ENCODE results near the gene HSCB. TPM values are rescaled to one million over a fixed set of nuclear protein-coding genes. Genes with fewer than 3 reads are reported as not detected.

HSCB gene
- total RNA-seq, 1 experiment from 2014 or later: 10.2 TPM

DNA sequence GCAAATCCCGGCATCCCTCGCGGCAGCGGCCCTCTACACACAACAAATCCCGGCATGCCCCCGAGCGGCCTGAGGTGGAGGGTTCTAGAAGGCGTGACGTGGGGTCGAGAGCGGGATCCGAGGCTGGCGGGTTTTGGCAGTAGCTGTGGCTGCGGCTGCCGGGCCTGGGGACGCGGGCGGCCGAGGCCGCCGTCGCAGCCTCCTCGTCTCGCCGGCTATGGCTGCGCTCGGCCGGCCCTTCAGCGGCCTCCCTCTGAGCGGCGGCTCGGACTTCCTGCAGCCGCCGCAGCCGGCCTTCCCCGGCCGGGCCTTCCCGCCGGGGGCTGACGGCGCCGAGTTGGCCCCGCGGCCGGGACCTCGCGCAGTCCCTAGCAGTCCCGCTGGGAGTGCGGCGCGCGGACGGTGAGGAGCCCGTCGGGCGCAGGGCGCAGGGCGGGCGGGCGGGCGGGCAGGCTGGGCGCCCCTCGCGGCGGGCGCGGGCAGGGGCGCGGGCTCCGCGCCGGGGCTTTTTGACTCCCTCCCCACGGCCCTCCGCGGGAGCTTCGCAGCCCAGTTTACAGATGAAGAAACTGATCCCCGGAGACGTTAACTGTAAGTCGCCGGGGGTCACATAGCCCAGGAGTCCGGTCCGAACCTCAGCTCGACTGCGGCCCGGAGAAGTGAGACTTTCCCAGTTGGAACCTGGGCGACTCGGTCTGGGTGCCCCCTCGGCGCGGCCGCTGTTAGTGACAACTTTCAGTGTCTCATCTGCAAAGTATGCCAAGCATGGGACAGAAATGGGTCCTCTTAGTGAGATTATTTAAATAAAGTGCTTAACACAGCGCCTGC is 31.0 kb downstream of the HSCB start, which contains the start of gene CCDC117:
Gene CCDC117 (plus strand): TSS at position 63 of the 828 bp plus-strand sequence. CDS start 155 bp downstream, at position 218.
- BruUV-seq (replicated peaks): no TSS peak
- Histone ChIP-seq H3K9me3 (ENCODE audit: control insufficient read depth, insufficient read depth, low read depth, low read length) (no peaks in the 10 kb centered on the region), H3K36me3 (ENCODE audit: control insufficient read depth, insufficient read depth, low read length) (peaks cover 4% of the 10 kb centered on the region; the same call in 1 of the 2 replicates), H3K4me3 (ENCODE audit: low read depth in 2 of 2, low read length in 2 of 2) (peak within 1 kb of the TSS; percentile 77 to 79), H3K27ac (ENCODE audit: low read length) (peak within 1 kb of the TSS; percentile 89), H3K27me3 (ENCODE audit: control insufficient read depth, insufficient read depth, low read length) (no peaks in the 10 kb centered on the region), H3K4me1 (ENCODE audit: control insufficient read depth, insufficient read depth, low read length) (no peaks in the 10 kb centered on the region)
- intact Hi-C loops (cut with micrococcal nuclease; ENCODE audit: unreplicated experiment) (no loop called here), in situ Hi-C loops (cut with HindIII; ENCODE audit: low pct_unique_long_range_greater_than_20kb, low sequenced_read_pairs) (no loop called here)
- ATAC-seq (peak; percentile 99), DNase-seq (ENCODE audit: low read depth, low spot score) (no peak)
- CTCF ChIA-PET: no interaction called here
- POLR2A ChIA-PET: interaction anchor here (0.5 kb wide), 1 partner anchor 153 kb away, joined by 6 read pairs; no protein-coding TSS in a partner anchor
- TF ChIP-seq POLR2AphosphoS5 (IDR thresholded peaks at IDR 0.05; ENCODE audit: low read depth, low read length) (peak; percentile 69), REST (IDR thresholded peaks at IDR 0.05; ENCODE audit: insufficient read depth in 1 of 2, low read depth in 2 of 2, low read length in 1 of 2) (no peak), SIN3A (IDR thresholded peaks at IDR 0.05; ENCODE audit: borderline replicate concordance, insufficient read depth, low read depth, low read length) (0 out of 2 replicates have a peak, but pooled peaks have one; percentile 48), TCF7L2 (IDR thresholded peaks at IDR 0.05; ENCODE audit: low read depth, low read length) (peak; percentile 12; the same call in 1 of the 2 replicates), CTCF (IDR thresholded peaks at IDR 0.05) (no peak; the same call in 1 of the 2 replicates)

- intact Hi-C loops (cut with micrococcal nuclease; ENCODE audit: unreplicated experiment): no loop called here
- H3K27ac ChIP-seq (ENCODE audit: low read length): peak overlapping the region; percentile 89
- TF ChIP-seq CTCF (IDR thresholded peaks at IDR 0.05) (no peak), POLR2AphosphoS5 (IDR thresholded peaks at IDR 0.05; ENCODE audit: low read depth, low read length) (no peak), SIN3A (IDR thresholded peaks at IDR 0.05; ENCODE audit: borderline replicate concordance, insufficient read depth, low read depth, low read length) (no peak), REST (IDR thresholded peaks at IDR 0.05; ENCODE audit: insufficient read depth in 1 of 2, low read depth in 2 of 2, low read length in 1 of 2) (no peak), TCF7L2 (IDR thresholded peaks at IDR 0.05; ENCODE audit: low read depth, low read length) (no peak)
- in situ Hi-C loops (cut with HindIII; ENCODE audit: low pct_unique_long_range_greater_than_20kb, low sequenced_read_pairs): no loop called here
- no peak for DNase-seq (ENCODE audit: low read depth, low spot score)
- ATAC-seq: peak; percentile 3; the same call in 1 of the 2 replicates
- H3K4me3 ChIP-seq (ENCODE audit: low read depth in 2 of 2, low read length in 2 of 2): peak overlapping the region; percentile 77 to 79
- no peaks in the 10 kb centered on the region for H3K27me3 ChIP-seq (ENCODE audit: control insufficient read depth, insufficient read depth, low read length)
- CTCF ChIA-PET: no interaction called here
- BruUV-seq (replicated peaks): TSS peak; percentile 88
- peaks cover 4% of the 10 kb centered on the region; the same call in 1 of the 2 replicates for H3K36me3 ChIP-seq (ENCODE audit: control insufficient read depth, insufficient read depth, low read length)
- POLR2A ChIA-PET: interaction anchor here (0.5 kb wide), 1 partner anchor 153 kb away, joined by 6 read pairs; no protein-coding TSS in a partner anchor
- H3K4me1 ChIP-seq (ENCODE audit: control insufficient read depth, insufficient read depth, low read length): no peaks in the 10 kb centered on the region
- no peaks in the 10 kb centered on the region for H3K9me3 ChIP-seq (ENCODE audit: control insufficient read depth, insufficient read depth, low read depth, low read length)
Measured at GRCh38 chr22:28773461-28773867, 31.6 kb downstream of the HSCB start.

All from Panc1 (cell line).